KMS-11 (cell line): ENCODE data around the gene PAQR9.

ENCODE experiments used
- H2AFZ ChIP-seq: fragments of 200-600 bp; sonication (generic); 2 replicates; pipeline ENCODE4 v1.6.1; 2016; ENCODE audit warnings: antibody characterized with exemption, mixed run types, low read depth
- H3K27ac ChIP-seq: fragments of 200-600 bp; sonication (generic); 2 replicates; pipeline ENCODE4 v1.6.1; 2016; ENCODE audit warnings: mild to moderate bottlenecking, mixed run types
- H3K27me3 ChIP-seq: fragments of 200-600 bp; sonication (generic); 2 replicates; pipeline ENCODE4 v1.6.1; 2017; ENCODE audit warnings: mild to moderate bottlenecking, low read depth, mixed run types, moderate library complexity; ENCODE audit not compliant: insufficient read depth
- H3K36me3 ChIP-seq: fragments of 200-600 bp; sonication (generic); 2 replicates; pipeline ENCODE4 v1.6.1; 2017; ENCODE audit warnings: mild to moderate bottlenecking, mixed run types; ENCODE audit not compliant: insufficient read depth
- H3K4me1 ChIP-seq: fragments of 200-600 bp; sonication (generic); 2 replicates; pipeline ENCODE4 v1.6.1; 2016; ENCODE audit warnings: mild to moderate bottlenecking, low read depth, mixed run types; ENCODE audit not compliant: poor library complexity, severe bottlenecking
- H3K4me2 ChIP-seq: fragments of 200-600 bp; sonication (generic); 2 replicates; pipeline ENCODE4 v1.7.0; 2016; ENCODE audit warnings: mild to moderate bottlenecking, mixed run types
- H3K4me3 ChIP-seq: fragments of 200-600 bp; sonication (generic); IDR thresholded peaks from 2 replicates; pipeline ENCODE4 v1.6.1; 2017; ENCODE audit warnings: low read depth, low read length, mixed read lengths; ENCODE audit not compliant: insufficient read depth
- H3K79me2 ChIP-seq: fragments of 200-600 bp; sonication (generic); 2 replicates; pipeline ENCODE4 v1.6.1; 2016; ENCODE audit warnings: low read depth, mixed run types; ENCODE audit not compliant: insufficient read depth
- H3K9ac ChIP-seq: fragments of 200-600 bp; sonication (generic); 2 replicates; pipeline ENCODE4 v1.6.1; 2016; ENCODE audit warnings: mild to moderate bottlenecking, mixed run types
- H4K20me1 ChIP-seq: fragments of 200-600 bp; sonication (generic); 2 replicates; pipeline ENCODE4 v1.6.1; 2016; ENCODE audit warnings: mild to moderate bottlenecking, mixed run types; ENCODE audit not compliant: insufficient read depth
- CTCF ChIP-seq: fragments of 200-600 bp; sonication (generic); conservative IDR thresholded peaks from 2 replicates; pipeline ENCODE4 v1.6.1; 2017; ENCODE audit warnings: low read depth, mild to moderate bottlenecking, antibody characterized with exemption, low read length, moderate library complexity, mixed read lengths

Gene PAQR9

GRCh38 chr3:142941373-142942123, 21.9 kb downstream of the PAQR9 start:
- Histone ChIP-seq H2AFZ (0 out of 2 replicates have a peak overlapping the region, but pooled peaks have one; percentile 37), H3K9ac (no peak overlapping the region), H3K27me3 (no peaks in the 10 kb centered on the region), H3K4me1 (peaks cover 22% of the 10 kb centered on the region), H3K4me2 (no peak overlapping the region), H3K4me3 (no peak overlapping the region), H3K79me2 (no peaks in the 10 kb centered on the region), H3K27ac (no peak overlapping the region), H3K36me3 (no peaks in the 10 kb centered on the region), H4K20me1 (no peaks in the 10 kb centered on the region)
- TF ChIP-seq CTCF, result no peak

- peaks cover 22% of the 10 kb centered on the region for H3K4me1 ChIP-seq
- peak overlapping the region; percentile 49 for H3K4me2 ChIP-seq
- H3K4me3 ChIP-seq, result no peak overlapping the region
- no peak for TF ChIP-seq CTCF
- peak overlapping the region; percentile 37 for H2AFZ ChIP-seq
- no peaks in the 10 kb centered on the region for H4K20me1 ChIP-seq
- H3K27me3 ChIP-seq, result no peaks in the 10 kb centered on the region
- no peaks in the 10 kb centered on the region for H3K79me2 ChIP-seq
- no peak overlapping the region for H3K9ac ChIP-seq
- H3K36me3 ChIP-seq, result no peaks in the 10 kb centered on the region
- peak overlapping the region; percentile 16; the same call in 1 of the 2 replicates for H3K27ac ChIP-seq
These were observed 23.0 kb downstream of the PAQR9 start for GRCh38 chr3:142940472-142940871.

- Histone ChIP-seq H3K9ac (no peak overlapping the region), H2AFZ (peak overlapping the region; percentile 37), H3K4me3 (no peak overlapping the region)
These were observed 23.5 kb downstream of the PAQR9 start for GRCh38 chr3:142940000-142940399.

GRCh38 chr3:142935963-142936362, 27.5 kb downstream of the PAQR9 start:
- Histone ChIP-seq H3K4me3 (no peak overlapping the region), H3K27me3 (no peaks in the 10 kb centered on the region), H3K79me2 (no peaks in the 10 kb centered on the region), H4K20me1 (no peaks in the 10 kb centered on the region), H3K4me2 (no peak overlapping the region), H3K27ac (no peak overlapping the region), H3K36me3 (no peaks in the 10 kb centered on the region), H2AFZ (no peak overlapping the region), H3K9ac (no peak overlapping the region), H3K4me1 (peaks cover 14% of the 10 kb centered on the region)
- TF ChIP-seq CTCF, result no peak

More at GRCh38 chr3:142940000-142940399, 23.5 kb downstream of the PAQR9 start:
- Histone ChIP-seq H3K79me2 (no peaks in the 10 kb centered on the region), H3K27ac (peak overlapping the region; percentile 16; the same call in 1 of the 2 replicates), H3K27me3 (no peaks in the 10 kb centered on the region), H3K4me2 (peak overlapping the region; percentile 49), H3K4me1 (peaks cover 22% of the 10 kb centered on the region), H4K20me1 (no peaks in the 10 kb centered on the region), H3K36me3 (no peaks in the 10 kb centered on the region)
- TF ChIP-seq CTCF, result no peak
